SK-N-MC (cell line): ENCODE data around the gene CEP83.

Source experiments
- EZH2 ChIP-seq: fragments of 200-600 bp; sonication (generic); IDR thresholded peaks from one replicate; pipeline ENCODE4 v1.6.1; 2017; ENCODE audit warnings: antibody characterized with exemption
- FOXP2 ChIP-seq: optimal IDR thresholded peaks from 2 replicates; pipeline ENCODE3; 2011; ENCODE audit warnings: mild to moderate bottlenecking, moderate library complexity; ENCODE audit not compliant: insufficient read depth; ENCODE audit errors: extremely low read length, control extremely low read depth
- POLR2AphosphoS5 ChIP-seq: IDR thresholded peaks from 2 replicates; pipeline ENCODE4 v1.6.1; 2012; ENCODE audit warnings: mild to moderate bottlenecking, low read depth, low read length, borderline replicate concordance

DNA sequence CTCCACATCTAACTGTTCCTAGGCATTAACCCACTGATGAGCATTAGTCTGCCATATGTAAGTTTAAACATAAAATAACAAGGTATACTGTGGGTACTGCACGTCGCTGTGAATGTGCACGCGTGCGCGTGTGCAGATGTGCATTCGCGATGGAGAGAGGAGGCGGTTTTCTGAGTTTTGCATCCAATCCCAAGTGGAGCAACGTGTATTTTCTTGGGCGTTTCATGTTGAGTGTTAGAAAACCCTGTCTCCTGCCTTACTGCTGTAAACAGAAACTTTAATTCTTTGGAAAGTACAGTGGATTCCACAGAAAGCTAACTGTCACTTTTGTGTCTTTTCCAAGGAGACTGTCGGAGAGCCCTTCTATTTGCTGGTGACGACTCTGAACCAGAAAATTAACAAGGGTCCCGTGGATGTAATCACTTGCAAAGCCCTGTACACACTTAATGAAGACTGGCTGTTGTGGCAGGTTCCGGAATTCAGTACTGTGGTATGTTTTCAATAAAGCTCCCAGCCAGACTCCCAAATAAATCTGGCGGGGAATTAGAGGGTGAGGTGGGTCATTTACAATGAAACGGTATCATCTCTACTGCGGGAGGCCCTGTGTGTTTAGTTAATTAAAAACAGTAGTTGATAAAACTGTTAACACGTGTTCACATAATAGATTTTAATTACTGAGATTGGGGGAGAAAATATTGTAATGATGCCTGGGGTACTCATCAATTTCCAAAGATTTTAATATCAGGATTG lies 194.8 kb downstream of the CEP83 start:
- TF ChIP-seq EZH2: no peak
- no peak for TF ChIP-seq POLR2AphosphoS5
- TF ChIP-seq FOXP2: no peak
